ENCODE measurements around the gene IFNG.
"Not testable (repeated sequence)": the region's sequence is repeated elsewhere in the genome, so short reads cannot be mapped to it uniquely, and the experiment has no call there.

The IFNG gene

DNA sequence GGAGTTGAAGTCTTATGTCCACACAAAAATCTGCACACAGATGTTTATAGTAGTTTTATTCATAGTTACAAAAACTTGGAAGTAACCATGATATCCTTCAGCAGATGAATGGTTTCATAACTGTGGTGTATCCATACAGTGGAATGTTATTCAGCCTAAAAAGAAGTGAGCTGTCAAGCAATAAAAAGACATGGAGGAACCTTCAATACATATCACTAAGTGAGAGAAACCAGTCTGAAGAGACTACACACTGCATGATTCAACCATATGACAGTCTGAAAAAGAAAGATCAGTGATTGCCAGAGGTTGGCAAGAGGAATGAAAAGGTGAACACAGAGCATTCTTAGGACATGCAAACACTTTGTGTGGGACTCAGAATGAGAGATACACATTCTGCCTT is 18.6 kb upstream of the IFNG start:
- no peak for DNase-seq (ENCODE audit: extremely low read depth, low read depth)
- no peak for TF ChIP-seq CTCF (IDR thresholded peaks at IDR 0.05; ENCODE audit: low read depth, low read length, missing control alignments)
- no peak overlapping the region for H3K4me3 ChIP-seq (replicated peaks; ENCODE audit: low read depth, low read length)

- no peak for TF ChIP-seq CTCF (IDR thresholded peaks at IDR 0.05; ENCODE audit: low read depth, low read length, missing control alignments)
Observed at GRCh38 chr12:68177562-68177961, 18.0 kb upstream of the IFNG start.

DNA sequence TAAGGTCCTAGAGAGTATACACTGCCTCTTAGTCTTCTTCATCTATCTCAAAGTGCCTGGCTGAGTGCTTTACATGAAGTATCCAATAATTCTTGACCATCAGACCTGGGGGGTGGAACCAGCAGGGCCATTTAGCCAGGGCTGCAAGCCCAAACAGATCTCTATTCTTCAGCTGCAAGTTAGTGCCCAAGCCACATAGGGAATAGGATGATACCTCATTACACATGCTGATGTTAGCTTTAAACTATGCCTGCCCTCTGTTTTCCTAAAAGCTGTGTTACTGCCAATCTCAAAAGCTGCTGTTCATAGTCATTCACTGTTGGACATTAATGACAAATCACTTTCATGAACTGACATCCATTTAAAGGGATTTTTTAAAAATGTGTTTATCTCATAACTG is 16.7 kb upstream of the IFNG start:
- no peak overlapping the region for H3K4me3 ChIP-seq (replicated peaks; ENCODE audit: low read depth, low read length)
- no peak for DNase-seq (ENCODE audit: extremely low read depth, low read depth)
- TF ChIP-seq CTCF (IDR thresholded peaks at IDR 0.05; ENCODE audit: low read depth, low read length, missing control alignments) = no peak

More at GRCh38 chr12:68177562-68177961, 18.0 kb upstream of the IFNG start:
- no peak for DNase-seq (ENCODE audit: extremely low read depth, low read depth)
- H3K4me3 ChIP-seq (replicated peaks; ENCODE audit: low read depth, low read length) = no peak overlapping the region

DNA sequence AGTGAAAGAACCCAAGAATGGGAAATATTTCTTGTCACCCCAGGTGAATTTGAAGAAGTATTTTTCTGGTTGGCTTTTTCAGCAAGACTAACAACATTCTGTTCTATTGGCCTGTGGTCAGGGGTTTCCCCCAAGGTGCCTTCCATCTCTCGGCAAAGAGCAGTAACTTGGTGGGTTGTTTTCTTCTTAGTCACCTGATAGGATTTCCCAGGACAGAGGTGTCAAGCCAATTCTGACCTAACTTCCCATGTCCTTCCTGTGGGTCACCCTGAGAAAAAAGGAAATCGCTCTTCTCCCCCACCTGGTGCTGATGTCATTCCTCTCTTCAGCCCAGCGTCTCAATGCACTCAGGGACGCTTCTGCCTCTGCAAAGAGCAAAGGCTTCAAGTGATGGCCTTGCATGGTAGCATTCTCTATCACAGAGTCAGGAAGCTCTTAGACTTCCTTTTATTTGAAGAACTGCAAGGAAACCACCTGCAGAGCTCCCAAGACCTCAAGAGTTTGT is 16.1 kb upstream of the IFNG start:
- no peak overlapping the region for H3K4me3 ChIP-seq (replicated peaks; ENCODE audit: low read depth, low read length)
- TF ChIP-seq CTCF (IDR thresholded peaks at IDR 0.05; ENCODE audit: low read depth, low read length, missing control alignments) = no peak
- no peak for DNase-seq (ENCODE audit: extremely low read depth, low read depth)

DNA sequence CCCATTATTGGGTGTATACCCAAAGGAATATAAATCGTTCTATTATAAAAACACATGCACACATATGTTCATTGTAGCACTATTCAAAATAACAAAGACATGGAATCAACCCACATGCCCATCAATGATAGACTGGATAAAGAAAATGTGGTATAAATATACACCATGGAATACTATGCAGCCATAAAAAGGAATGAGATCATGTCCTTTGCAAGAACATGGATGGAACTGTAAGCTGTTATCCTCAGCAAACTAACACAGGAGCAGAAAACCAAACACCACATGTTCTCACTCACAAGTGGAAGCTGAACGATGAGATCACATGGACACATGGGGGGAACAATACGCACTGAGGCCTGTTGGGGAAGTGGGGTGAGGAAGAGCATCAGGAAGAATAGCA is 15.2 kb upstream of the IFNG start:
- not testable (repeated sequence) for DNase-seq (ENCODE audit: extremely low read depth, low read depth); H3K4me3 ChIP-seq (replicated peaks; ENCODE audit: low read depth, low read length)

- TF ChIP-seq CTCF (IDR thresholded peaks at IDR 0.05; ENCODE audit: low read depth, low read length, missing control alignments) = no peak
- DNase-seq (ENCODE audit: extremely low read depth, low read depth) = no peak
- no peak overlapping the region for H3K4me3 ChIP-seq (replicated peaks; ENCODE audit: low read depth, low read length)
Observed at GRCh38 chr12:68173792-68174191, 14.3 kb upstream of the IFNG start.

GRCh38 chr12:68170726-68171125 is 11.2 kb upstream of the IFNG start:
- no peak for DNase-seq (ENCODE audit: extremely low read depth, low read depth)
- H3K4me3 ChIP-seq (replicated peaks; ENCODE audit: low read depth, low read length) = no peak overlapping the region
- TF ChIP-seq CTCF (IDR thresholded peaks at IDR 0.05; ENCODE audit: low read depth, low read length, missing control alignments) = no peak

Measured in HFF-Myc (cell line).